Activated CD8-positive, alpha-beta memory T cell treated with anti-CD3 and anti-CD28 coated beads for 4 hours (primary cell): ENCODE measurements around the gene SPATA33.

Experiments
- DNase-seq, 2 donors: peaks; one replicate each; pipeline ENCODE4 v3.0.0-alpha.2; 2020; ENCODE audit warnings: low read depth in 2 of 2

Gene SPATA33

GRCh38 chr16:89657442-89658220 is at the start of gene SPATA33, which contains the start of gene CHMP1A:
TSS of gene SPATA33 (plus strand) at chr16:89657836. CDS start at chr16:89657912, 76 bp downstream.
TSS of gene CHMP1A (minus strand) at chr16:89657708. CDS start at chr16:89657588, 120 bp downstream.
- DNase-seq, result peak; percentile 83 to 84

DNA sequence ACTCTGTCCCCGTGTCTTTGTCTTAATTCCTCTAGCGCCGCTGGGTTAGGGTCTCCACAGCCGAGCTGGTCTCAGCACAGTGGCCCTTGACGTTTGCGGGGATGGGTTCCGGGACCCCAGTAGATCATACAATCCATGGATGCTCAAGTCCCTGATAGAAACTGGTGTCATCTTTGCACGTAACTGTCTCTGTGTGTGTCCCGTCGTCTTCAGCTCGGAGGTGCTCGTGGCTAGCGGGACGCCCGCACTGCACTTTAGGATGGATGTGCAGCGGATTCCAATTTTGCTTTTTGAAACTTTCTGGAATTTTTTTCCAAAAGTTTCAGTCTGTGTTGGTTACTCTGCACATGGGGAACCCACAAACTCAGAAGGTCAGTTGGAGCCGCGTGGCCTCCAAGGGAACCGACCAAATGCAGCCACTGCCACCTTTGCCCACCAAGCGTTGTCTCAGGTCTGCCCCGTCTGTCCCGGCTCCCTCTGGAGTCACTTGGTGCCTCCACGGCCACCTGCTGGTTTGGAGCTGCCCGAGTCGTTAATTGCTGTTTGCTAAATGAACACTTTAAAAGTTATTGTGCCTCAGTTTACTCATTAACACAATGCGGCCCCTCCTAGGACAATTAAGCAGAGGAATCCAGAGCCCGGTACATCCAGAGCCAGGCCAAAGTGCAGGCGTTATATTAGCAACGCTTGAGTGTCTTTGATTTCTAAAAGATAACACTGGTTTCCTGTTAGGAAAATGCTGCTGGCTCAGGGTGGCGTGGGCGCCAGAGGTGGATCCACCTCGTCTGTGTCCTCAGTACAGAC is 49.5 kb upstream of the SPATA33 start:
- DNase-seq, result no peak

DNA sequence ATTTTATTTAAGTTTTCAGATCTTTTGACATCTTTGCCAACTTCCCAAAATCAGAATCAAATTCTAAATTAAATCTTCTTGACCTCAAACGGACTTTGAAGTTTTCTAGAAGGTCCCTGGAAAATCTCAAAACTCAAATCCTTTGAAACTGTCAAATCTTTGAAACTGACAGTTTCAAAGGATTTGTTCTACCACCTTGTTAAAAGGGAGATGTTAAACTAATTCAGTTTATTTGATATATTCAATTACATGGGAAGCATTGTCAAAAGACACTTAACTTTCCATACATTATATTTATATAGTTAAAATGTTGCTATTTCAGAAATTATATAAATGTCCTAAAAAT is 47.6 kb upstream of the SPATA33 start:
- DNase-seq, result no peak

- DNase-seq, result no peak
Observed at GRCh38 chr16:89612415-89613166, 45.0 kb upstream of the SPATA33 start.

DNA sequence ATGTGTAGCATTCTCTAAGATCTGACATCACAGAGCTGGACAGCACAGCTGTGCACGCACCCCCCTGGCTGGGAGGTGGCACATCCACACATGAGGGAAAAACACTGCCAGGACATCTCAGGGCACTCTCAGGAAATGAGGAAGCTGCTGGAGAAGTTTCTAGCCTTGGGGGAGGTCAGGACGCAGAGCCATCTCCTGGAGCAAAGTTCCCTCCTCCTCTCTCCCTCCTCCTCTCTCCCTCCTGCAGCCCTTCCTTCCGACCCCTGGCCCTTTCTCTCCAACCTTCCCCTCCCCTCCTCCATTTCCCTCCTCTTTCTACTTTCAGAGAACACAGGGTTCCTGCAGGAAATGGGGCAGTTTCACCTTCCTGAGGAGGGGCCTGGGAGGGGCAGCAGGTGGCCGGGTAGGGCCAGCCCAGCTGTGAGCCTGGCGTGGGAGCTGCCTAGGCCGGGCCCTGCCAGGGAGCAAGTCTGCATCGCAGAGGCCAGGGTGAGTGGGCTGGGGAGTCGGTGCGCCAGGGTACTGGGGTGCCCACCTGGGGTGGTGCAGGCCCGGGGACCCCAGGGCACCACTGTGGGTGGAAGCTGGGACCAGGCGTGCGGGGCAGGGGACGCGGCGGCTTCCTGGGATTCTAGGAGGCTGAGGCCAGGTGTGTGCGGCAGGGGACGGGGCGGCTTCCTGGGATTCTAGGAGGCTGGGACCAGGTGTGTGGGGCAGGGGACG is 44.2 kb upstream of the SPATA33 start, which contains the start of gene DPEP1:
Gene DPEP1, plus strand, starts transcription at position 412 of the 723 bp plus-strand sequence. CDS start 16,769 bp downstream, outside the sequence.
- no peak for DNase-seq

- DNase-seq, result no peak
Observed at GRCh38 chr16:89613954-89614459, 43.6 kb upstream of the SPATA33 start.

- no peak for DNase-seq
Observed at GRCh38 chr16:89615176-89615575, 42.5 kb upstream of the SPATA33 start.

- DNase-seq, result no peak
Observed at GRCh38 chr16:89615596-89616090, 42.0 kb upstream of the SPATA33 start.

DNA sequence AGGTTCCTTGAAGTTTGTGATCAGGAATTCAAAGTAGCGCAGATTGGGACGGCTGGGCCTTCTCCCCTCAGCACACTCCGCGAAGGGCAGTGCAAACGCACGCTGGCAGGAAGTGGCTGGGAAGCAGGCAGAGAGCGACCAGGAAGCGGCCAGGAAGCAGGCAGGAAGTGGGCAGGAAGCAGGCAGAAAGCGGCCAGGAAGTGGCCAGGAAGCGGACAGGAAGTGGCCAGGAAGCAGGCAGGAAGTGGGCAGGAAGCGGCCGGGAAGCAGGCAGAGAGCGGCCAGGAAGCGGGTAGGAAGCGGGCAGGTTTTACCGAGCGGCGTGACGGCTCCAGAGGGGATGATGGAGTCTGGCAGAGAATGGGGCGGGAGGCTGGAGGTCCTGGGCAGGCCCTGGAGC is 41.0 kb upstream of the SPATA33 start:
- no peak for DNase-seq

DNA sequence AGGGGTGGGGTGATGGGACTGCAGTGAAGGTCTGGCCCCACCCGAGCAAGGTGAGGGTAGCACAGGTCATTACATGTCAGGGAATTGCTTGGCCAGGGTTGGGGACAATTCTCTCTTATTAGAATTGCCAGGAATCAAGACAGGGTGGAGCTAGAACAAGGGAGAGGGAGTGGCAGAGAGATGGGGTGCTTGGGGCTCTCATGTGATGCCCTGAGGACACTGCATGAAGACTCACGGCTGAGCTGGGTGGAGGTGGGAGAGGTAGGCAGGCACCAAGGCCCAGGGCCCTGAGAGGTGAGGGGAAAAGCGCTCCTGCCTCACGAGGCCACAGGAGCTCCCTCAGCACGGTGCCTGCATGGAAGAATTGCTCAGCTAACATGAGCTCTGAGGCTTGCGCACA is 40.6 kb upstream of the SPATA33 start:
- DNase-seq, result no peak

DNA sequence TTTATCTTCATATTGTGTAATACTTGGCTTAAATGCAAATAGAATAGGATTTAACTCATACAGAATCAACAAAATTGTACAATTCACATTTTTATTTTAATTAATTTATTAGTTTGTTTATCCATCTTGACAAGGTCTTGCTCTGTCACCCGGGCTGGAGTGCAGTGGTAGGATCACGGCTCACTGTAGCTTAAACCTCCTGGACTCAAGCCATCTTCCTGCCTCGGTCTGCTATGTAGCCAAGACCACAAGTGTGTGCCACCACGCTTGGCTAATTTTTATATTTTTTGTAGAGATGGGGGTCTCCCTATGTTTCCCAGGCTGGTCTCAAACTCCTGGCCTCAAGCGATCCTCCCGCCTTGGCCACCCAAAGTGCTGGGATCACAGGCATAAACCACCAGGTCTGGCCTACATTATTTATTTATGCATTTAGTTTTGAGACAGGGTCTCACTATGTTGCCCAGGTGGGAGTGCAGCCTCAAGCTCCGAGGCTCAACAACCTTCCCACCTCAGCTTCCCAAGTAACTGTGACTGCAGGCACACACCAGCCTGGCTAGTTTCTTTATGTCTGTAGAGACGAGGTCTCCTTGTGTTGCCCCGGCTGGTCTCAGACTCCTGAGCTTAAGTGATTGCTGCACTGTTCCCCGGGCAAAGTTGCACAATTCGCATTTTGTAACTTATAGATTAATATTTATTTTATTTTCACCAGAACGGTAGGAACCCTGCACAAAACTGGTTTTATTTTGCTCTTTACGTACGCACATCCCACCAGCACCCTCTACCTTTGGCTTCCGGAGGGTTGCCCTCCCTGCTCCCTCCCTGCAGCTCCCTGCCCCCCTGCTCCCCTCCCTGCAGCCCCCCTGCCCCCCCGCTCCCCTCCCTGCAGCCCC is 39.3 kb upstream of the SPATA33 start:
- no peak for DNase-seq

DNA sequence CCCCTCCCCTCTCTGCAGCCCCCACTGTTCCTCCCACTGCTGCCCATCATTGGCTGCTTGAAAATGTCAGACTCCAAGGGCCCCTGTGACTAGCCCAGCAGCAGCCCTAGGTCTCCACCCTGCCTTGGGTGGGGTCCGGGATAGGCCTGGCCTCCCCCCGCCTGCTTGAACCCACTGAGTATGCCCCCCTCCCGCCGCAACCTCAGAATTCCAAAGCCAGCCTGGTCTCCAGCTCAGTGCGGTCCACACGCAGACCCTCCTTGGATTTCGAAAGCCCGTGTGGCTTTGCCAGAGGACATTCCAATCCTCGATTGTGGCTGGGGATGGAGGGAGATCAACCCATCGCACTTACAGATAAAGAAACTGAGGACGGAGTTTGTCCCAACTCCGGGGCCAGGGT is 37.8 kb upstream of the SPATA33 start:
- DNase-seq, result no peak

- no peak for DNase-seq
Observed at GRCh38 chr16:89620406-89620841, 37.2 kb upstream of the SPATA33 start.

DNA sequence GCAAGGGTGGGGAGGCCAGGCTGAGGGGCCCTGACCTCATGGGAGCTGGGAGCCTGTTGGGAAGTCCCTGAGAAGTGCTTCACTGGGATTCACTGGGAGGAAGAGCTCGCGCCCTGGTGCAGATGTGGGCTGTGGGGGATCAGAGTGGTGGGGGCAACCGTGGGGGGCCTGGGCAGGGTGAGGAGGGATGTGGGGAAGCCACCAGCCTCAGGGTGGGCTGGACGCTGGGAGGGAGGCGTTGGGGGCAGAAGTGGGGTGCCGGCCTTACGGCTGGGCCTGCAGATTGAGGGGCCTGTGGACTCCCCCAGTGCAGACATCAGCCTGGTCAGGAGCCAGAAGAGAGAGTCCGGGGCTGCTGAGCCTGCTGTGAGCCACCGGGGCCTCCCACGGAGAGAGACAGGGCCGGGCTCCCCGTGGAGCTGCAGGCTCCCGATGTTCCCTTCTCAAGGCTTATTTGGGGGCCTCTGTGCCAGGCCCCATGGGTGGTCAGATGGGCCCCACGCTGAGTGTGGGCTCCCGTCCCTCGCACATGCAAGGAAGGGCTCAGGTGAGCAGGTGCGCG is 36.4 kb upstream of the SPATA33 start:
- no peak for DNase-seq

- no peak for DNase-seq
Observed at GRCh38 chr16:89621698-89622409, 35.8 kb upstream of the SPATA33 start.

DNA sequence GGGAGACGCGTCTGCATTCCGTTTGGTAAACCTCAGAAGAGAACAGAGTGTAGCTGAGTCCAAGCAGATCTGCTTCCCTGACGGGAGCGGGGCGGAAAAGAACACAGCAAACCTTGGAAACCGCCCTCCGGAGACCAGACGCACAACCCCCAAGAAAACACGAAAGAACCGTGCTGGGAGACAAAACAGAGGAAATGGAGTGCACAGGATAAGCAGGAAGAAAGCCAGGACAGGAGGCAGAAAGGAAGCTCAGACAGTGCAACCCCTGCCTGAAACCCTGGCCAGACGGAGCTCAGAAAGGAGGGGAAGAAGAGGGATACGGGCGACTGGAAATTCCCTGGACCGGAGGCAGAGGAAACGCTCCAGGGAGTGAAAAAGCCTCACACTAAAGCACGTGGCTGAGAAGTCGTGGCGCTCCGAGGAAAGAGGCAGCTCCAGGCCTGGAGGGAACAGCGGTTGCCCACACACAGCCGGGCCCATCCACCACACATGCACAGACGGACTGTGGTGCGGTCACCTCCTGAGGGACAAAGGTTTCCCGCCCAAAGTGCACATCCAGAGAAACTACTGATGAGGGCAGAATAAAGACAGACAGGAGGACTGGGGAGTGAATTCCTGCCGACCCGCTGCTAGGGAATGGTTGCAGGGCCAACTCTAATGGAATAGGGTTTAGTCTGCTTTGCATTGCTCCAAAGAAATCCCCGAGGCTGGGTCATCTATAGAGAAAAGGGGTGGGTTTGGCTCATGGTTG is 34.0 kb upstream of the SPATA33 start:
- no peak for DNase-seq

GRCh38 chr16:89624777-89625761 is 32.6 kb upstream of the SPATA33 start:
- DNase-seq, result no peak
